Ureter (tissue), 1 donor: ENCODE results near the gene MED13. TPM values are rescaled to one million over a fixed set of nuclear protein-coding genes. Genes with fewer than 3 reads are reported as not detected.
"Not testable (repeated sequence)": the region's sequence is repeated elsewhere in the genome, so short reads cannot be mapped to it uniquely, and the experiment has no call there.

Experiments
- DNase-seq: peaks from one replicate; pipeline ENCODE4 v3.0.0-alpha.2; 2020; ENCODE audit warnings: low spot score
- total RNA-seq: library from RNA; stranded (reverse); gene quantifications from one replicate; pipeline ENCODE4 v1.2.4, GENCODE V29; 2023
- donor health status: DM: yes; HTN: yes; CAD: no.

The MED13 gene
- total RNA-seq, 1 donor from 2014 or later: 86.2 TPM

- DNase-seq: no peak
Observed at GRCh38 chr17:61908292-61909037, 156.6 kb downstream of the MED13 start.

GRCh38 chr17:61907361-61907760 is 157.7 kb downstream of the MED13 start:
- no peak for DNase-seq

DNA sequence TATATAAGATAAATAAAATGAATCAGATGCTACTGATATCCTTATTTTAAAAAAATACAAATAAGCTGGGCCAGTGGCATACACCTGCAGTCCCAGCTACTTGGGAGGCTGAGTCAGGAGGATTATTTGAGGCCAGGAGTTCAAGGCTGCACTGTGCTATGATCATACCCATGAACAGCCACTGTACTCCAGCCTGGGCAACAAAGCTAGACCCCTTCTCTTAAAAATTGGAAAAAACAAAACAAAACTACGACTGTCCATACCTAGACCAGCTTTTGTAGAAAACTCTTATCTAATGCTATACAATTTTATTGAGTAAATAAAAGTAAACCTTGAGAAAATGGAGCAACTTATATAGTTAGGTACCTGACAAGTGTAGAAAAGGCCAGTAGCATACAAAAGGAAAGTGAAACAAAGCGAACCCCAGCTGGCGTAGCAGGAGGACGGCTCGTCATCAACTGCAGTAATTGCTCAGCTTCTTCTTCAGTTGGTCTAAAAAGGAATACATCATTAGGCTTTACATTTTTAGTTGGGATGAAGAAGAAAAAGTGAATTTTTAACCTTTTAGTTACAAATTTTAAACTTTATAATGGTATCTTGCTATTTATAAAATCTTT is 160.9 kb downstream of the MED13 start:
- DNase-seq: no peak

DNA sequence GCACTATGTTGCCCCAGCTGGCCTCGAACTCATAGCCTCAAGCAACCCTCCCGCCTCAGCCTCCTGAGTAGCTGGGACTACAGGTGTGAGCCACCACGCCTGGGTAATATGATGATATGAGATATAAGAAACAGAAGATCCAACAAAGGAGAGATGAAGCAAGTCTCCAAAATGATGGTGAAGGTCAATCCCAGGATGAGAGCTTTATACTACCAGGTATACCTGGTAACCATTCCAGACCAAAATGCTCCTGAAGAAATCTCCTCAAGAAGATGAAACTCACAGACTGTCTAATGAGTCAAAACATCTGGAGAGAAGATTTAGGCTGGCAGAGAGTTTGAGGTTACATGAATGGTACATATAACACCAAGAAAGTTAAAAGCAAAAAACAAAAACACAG is 161.8 kb downstream of the MED13 start:
- DNase-seq: no peak

- DNase-seq: no peak
Observed at GRCh38 chr17:61897548-61898180, 167.4 kb downstream of the MED13 start.

GRCh38 chr17:61895391-61895790 is 169.7 kb downstream of the MED13 start:
- DNase-seq: no peak

GRCh38 chr17:61894310-61894709 is 170.8 kb downstream of the MED13 start:
- not testable (repeated sequence) for DNase-seq

Other genes with a start within 250 kb of the MED13 start
- gene BRIP1, start 201.8 kb downstream of the MED13 start, total RNA-seq: 2.0 TPM
- 19.5 TPM for gene INTS2, start 137.3 kb downstream of the MED13 start, total RNA-seq